ENCODE data around the gene DLGAP1. TPM values are rescaled to one million over a fixed set of nuclear protein-coding genes. Genes with fewer than 3 reads are reported as not detected.

The DLGAP1 gene
- polyA plus RNA-seq, 1 donor from 2014 or later = 4.5 TPM

DNA sequence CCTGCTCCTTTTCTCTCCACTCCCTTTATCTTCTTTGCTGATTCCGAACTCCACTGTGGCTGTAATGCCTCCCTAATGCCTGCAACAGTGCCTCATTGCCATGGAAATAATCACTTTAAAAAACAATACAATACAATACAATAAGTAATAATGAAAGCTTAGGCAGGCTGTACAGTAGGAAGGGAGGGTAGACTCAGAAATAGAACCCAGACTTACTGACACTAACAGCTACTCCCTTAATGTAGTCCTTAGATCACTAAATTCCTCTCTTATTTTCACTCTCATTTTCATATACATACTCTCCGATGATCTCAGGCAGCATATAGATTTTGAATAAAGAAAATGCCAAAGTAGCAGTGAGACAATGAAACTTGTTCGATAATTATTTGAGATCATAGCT, 70.2 kb downstream of the DLGAP1 start:
- H2AFZ ChIP-seq (ENCODE audit: low read depth, low read length) = no peak overlapping the region
- no peaks in the 10 kb centered on the region for H3K9me3 ChIP-seq (ENCODE audit: low read length)
- H3K27ac ChIP-seq (ENCODE audit: low read length) = no peak overlapping the region
- no peaks in the 10 kb centered on the region for H4K20me1 ChIP-seq (ENCODE audit: insufficient read depth)
- no peaks in the 10 kb centered on the region for H3K27me3 ChIP-seq (ENCODE audit: insufficient read depth, low read depth, low read length)
- H3K9me2 ChIP-seq (ENCODE audit: insufficient read depth, low read length) = no peaks in the 10 kb centered on the region
- no peaks in the 10 kb centered on the region for H3K36me3 ChIP-seq (ENCODE audit: insufficient read depth, low read length)
- TF ChIP-seq, protein P1, sequence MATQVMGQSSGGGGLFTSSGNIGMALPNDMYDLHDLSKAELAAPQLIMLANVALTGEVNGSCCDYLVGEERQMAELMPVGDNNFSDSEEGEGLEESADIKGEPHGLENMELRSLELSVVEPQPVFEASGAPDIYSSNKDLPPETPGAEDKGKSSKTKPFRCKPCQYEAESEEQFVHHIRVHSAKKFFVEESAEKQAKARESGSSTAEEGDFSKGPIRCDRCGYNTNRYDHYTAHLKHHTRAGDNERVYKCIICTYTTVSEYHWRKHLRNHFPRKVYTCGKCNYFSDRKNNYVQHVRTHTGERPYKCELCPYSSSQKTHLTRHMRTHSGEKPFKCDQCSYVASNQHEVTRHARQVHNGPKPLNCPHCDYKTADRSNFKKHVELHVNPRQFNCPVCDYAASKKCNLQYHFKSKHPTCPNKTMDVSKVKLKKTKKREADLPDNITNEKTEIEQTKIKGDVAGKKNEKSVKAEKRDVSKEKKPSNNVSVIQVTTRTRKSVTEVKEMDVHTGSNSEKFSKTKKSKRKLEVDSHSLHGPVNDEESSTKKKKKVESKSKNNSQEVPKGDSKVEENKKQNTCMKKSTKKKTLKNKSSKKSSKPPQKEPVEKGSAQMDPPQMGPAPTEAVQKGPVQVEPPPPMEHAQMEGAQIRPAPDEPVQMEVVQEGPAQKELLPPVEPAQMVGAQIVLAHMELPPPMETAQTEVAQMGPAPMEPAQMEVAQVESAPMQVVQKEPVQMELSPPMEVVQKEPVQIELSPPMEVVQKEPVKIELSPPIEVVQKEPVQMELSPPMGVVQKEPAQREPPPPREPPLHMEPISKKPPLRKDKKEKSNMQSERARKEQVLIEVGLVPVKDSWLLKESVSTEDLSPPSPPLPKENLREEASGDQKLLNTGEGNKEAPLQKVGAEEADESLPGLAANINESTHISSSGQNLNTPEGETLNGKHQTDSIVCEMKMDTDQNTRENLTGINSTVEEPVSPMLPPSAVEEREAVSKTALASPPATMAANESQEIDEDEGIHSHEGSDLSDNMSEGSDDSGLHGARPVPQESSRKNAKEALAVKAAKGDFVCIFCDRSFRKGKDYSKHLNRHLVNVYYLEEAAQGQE (IDR thresholded peaks at IDR 0.05; ENCODE audit: borderline replicate concordance) = no peak
- TF ChIP-seq, protein P2, sequence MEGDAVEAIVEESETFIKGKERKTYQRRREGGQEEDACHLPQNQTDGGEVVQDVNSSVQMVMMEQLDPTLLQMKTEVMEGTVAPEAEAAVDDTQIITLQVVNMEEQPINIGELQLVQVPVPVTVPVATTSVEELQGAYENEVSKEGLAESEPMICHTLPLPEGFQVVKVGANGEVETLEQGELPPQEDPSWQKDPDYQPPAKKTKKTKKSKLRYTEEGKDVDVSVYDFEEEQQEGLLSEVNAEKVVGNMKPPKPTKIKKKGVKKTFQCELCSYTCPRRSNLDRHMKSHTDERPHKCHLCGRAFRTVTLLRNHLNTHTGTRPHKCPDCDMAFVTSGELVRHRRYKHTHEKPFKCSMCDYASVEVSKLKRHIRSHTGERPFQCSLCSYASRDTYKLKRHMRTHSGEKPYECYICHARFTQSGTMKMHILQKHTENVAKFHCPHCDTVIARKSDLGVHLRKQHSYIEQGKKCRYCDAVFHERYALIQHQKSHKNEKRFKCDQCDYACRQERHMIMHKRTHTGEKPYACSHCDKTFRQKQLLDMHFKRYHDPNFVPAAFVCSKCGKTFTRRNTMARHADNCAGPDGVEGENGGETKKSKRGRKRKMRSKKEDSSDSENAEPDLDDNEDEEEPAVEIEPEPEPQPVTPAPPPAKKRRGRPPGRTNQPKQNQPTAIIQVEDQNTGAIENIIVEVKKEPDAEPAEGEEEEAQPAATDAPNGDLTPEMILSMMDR (IDR thresholded peaks at IDR 0.05; ENCODE audit: poor library complexity, severe bottlenecking) = no peak
- no peak for TF ChIP-seq SMC3 (conservative IDR thresholded peaks at IDR 0.05; ENCODE audit: poor library complexity)
- TF ChIP-seq TAF1 (IDR thresholded peaks at IDR 0.05; ENCODE audit: low read depth) = no peak
- TF ChIP-seq EZH2 (IDR thresholded peaks at IDR 0.05; ENCODE audit: borderline replicate concordance, insufficient read depth, low read length, poor library complexity, severe bottlenecking) = no peak
- no peak for TF ChIP-seq RAD21 (conservative IDR thresholded peaks at IDR 0.05)
- no peak for TF ChIP-seq EP300 (conservative IDR thresholded peaks at IDR 0.05; ENCODE audit: poor library complexity, severe bottlenecking)
- no peak for TF ChIP-seq MXI1 (conservative IDR thresholded peaks at IDR 0.05; ENCODE audit: poor library complexity, severe bottlenecking)
- TF ChIP-seq POLR2AphosphoS5 (IDR thresholded peaks at IDR 0.05) = no peak
- no peak overlapping the region for H3K9ac ChIP-seq (ENCODE audit: low read length)
- no peak overlapping the region for H3K4me3 ChIP-seq (ENCODE audit: low read length)
- H3F3A ChIP-seq (ENCODE audit: insufficient read depth, low read length, poor library complexity, severe bottlenecking) = no peaks in the 10 kb centered on the region
- no peak overlapping the region for H3K4me2 ChIP-seq (ENCODE audit: low read length)
- no peaks in the 10 kb centered on the region for H3K79me2 ChIP-seq (replicated peaks; ENCODE audit: insufficient read depth, low read length)

DNA sequence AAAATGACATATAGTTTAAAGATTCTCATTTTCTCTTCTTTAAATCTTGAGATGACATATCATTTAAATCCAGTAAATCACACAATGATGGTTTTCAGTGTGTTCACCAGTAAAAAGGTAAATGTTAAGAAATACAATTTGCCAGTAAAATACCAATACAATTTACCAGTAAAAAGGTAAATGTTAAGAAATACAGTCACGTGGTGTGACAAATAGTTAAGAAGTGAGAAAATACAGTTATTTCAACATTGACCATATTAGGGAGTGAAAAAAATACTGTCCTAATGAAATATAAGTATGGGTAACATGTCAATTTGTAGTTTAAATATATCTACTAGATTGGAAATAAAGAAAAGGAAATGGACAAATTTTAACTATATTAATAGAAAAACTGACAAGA, 80.5 kb downstream of the DLGAP1 start:
- H3K9me3 ChIP-seq (ENCODE audit: low read length) = no peaks in the 10 kb centered on the region
- H3K79me2 ChIP-seq (replicated peaks; ENCODE audit: insufficient read depth, low read length) = no peaks in the 10 kb centered on the region
- H3F3A ChIP-seq (ENCODE audit: insufficient read depth, low read length, poor library complexity, severe bottlenecking) = no peaks in the 10 kb centered on the region
- H4K20me1 ChIP-seq (ENCODE audit: insufficient read depth) = no peaks in the 10 kb centered on the region
- H2AFZ ChIP-seq (ENCODE audit: low read depth, low read length) = no peak overlapping the region
- no peak overlapping the region for H3K4me3 ChIP-seq (ENCODE audit: low read length)
- TF ChIP-seq, protein P1 (IDR thresholded peaks at IDR 0.05; ENCODE audit: borderline replicate concordance) = no peak
- no peak for TF ChIP-seq EZH2 (IDR thresholded peaks at IDR 0.05; ENCODE audit: borderline replicate concordance, insufficient read depth, low read length, poor library complexity, severe bottlenecking)
- no peak overlapping the region for H3K27ac ChIP-seq (ENCODE audit: low read length)
- H3K4me2 ChIP-seq (ENCODE audit: low read length) = no peak overlapping the region
- no peak overlapping the region for H3K9ac ChIP-seq (ENCODE audit: low read length)
- H3K9me2 ChIP-seq (ENCODE audit: insufficient read depth, low read length) = no peaks in the 10 kb centered on the region
- no peaks in the 10 kb centered on the region for H3K36me3 ChIP-seq (ENCODE audit: insufficient read depth, low read length)
- no peaks in the 10 kb centered on the region for H3K27me3 ChIP-seq (ENCODE audit: insufficient read depth, low read depth, low read length)

Data from neural cell (in vitro differentiated cells).